SK-N-SH treated with all-trans-retinoic acid at 6 μM for 48 hours (cell line): ENCODE data around the gene CCDC78.

Experiments used
- ATAC-seq: fragments of 200-7000 bp; cut with Tn5 transposase; 3 replicates; pipeline ENCODE4 v1.9.1; 2020; ENCODE audit warnings: mild to moderate bottlenecking, moderate library complexity
- ARNTL ChIP-seq: fragments of 450-650 bp; formaldehyde crosslinking; IDR thresholded peaks from 2 replicates; pipeline ENCODE4 v1.5.0; 2020; ENCODE audit warnings: low read depth, mild to moderate bottlenecking, moderate library complexity, borderline replicate concordance
- BACH2 ChIP-seq: fragments of 250-450 bp; sonication (Bioruptor Pico); IDR thresholded peaks from 2 replicates; pipeline ENCODE4 v1.9.0; 2021; ENCODE audit warnings: mild to moderate bottlenecking, borderline replicate concordance
- CREB5 ChIP-seq: fragments of 250-450 bp; sonication (Bioruptor Pico); IDR thresholded peaks from 2 replicates; pipeline ENCODE4 v1.5.1; 2020; ENCODE audit warnings: low read depth, mild to moderate bottlenecking, moderate library complexity
- GLIS3 ChIP-seq: fragments of 250-450 bp; sonication (Bioruptor Pico); IDR thresholded peaks from 2 replicates; pipeline ENCODE4 v1.5.0; 2020; ENCODE audit warnings: mild to moderate bottlenecking, moderate library complexity
- OSR1 ChIP-seq: fragments of 250-450 bp; sonication (Bioruptor Pico); IDR thresholded peaks from 2 replicates; pipeline ENCODE4 v1.8.0; 2022; ENCODE audit warnings: moderate library complexity, mild to moderate bottlenecking, inconsistent platforms
- PATZ1 ChIP-seq: fragments of 250-450 bp; sonication (Bioruptor Pico); IDR thresholded peaks from 2 replicates; pipeline ENCODE4 v1.8.0; 2020; ENCODE audit warnings: mild to moderate bottlenecking, moderate library complexity, borderline replicate concordance
- PPARA ChIP-seq: fragments of 250-450 bp; sonication (Bioruptor Pico); IDR thresholded peaks from 2 replicates; pipeline ENCODE4 v1.5.0; 2020; ENCODE audit warnings: mild to moderate bottlenecking, borderline replicate concordance
- RARB ChIP-seq: fragments of 250-450 bp; sonication (Bioruptor Pico); IDR thresholded peaks from 2 replicates; pipeline ENCODE4 v1.8.0; 2021; ENCODE audit warnings: mild to moderate bottlenecking, moderate library complexity
- TCF4 ChIP-seq: fragments of 250-450 bp; sonication (Bioruptor Pico); IDR thresholded peaks from 2 replicates; pipeline ENCODE4 v1.8.0; 2021; ENCODE audit warnings: mild to moderate bottlenecking, moderate library complexity, borderline replicate concordance
- TOX ChIP-seq: fragments of 250-450 bp; sonication (Bioruptor Pico); IDR thresholded peaks from 2 replicates; pipeline ENCODE4 v1.8.0; 2021; ENCODE audit warnings: mild to moderate bottlenecking, moderate library complexity, borderline replicate concordance
- ZC3H10 ChIP-seq: fragments of 250-450 bp; sonication (Bioruptor Pico); IDR thresholded peaks from 2 replicates; pipeline ENCODE4 v1.5.1; 2021; ENCODE audit warnings: mild to moderate bottlenecking, moderate library complexity
- ZFP3 ChIP-seq: fragments of 250-450 bp; sonication (Bioruptor Pico); IDR thresholded peaks from 2 replicates; pipeline ENCODE4 v1.5.0; 2020; ENCODE audit warnings: mild to moderate bottlenecking, moderate library complexity
- ZFP30 ChIP-seq: fragments of 450-650 bp; formaldehyde crosslinking; IDR thresholded peaks from 2 replicates; pipeline ENCODE4 v1.5.0; 2022; ENCODE audit warnings: mild to moderate bottlenecking, moderate library complexity
- ZNF565 ChIP-seq: fragments of 450-650 bp; formaldehyde crosslinking; conservative IDR thresholded peaks from 2 replicates; pipeline ENCODE4 v1.5.0; 2020; ENCODE audit warnings: low read depth, mild to moderate bottlenecking, moderate library complexity
- ZNF70 ChIP-seq: fragments of 450-650 bp; formaldehyde crosslinking; IDR thresholded peaks from 2 replicates; pipeline ENCODE4 v1.5.0; 2020; ENCODE audit warnings: mild to moderate bottlenecking, moderate library complexity
- ZNF8 ChIP-seq: fragments of 450-650 bp; formaldehyde crosslinking; IDR thresholded peaks from 2 replicates; pipeline ENCODE4 v1.5.0; 2020; ENCODE audit warnings: mild to moderate bottlenecking, moderate library complexity
- TF ChIP-seq, protein P1 (sequence below): fragments of 250-450 bp; sonication (Bioruptor Pico); IDR thresholded peaks from 2 replicates; pipeline ENCODE4 v1.5.1; 2021; ENCODE audit warnings: mild to moderate bottlenecking, moderate library complexity
- TF ChIP-seq, protein P2 (sequence below): fragments of 250-450 bp; sonication (Bioruptor Pico); IDR thresholded peaks from 2 replicates; pipeline ENCODE4 v1.8.0; 2021; ENCODE audit warnings: low read depth, mild to moderate bottlenecking, moderate library complexity, borderline replicate concordance
- TF ChIP-seq, protein P3 (sequence below): fragments of 250-450 bp; sonication (Bioruptor Pico); IDR thresholded peaks from 2 replicates; pipeline ENCODE4 v1.5.0; 2020; ENCODE audit warnings: mild to moderate bottlenecking, moderate library complexity

The CCDC78 gene

DNA sequence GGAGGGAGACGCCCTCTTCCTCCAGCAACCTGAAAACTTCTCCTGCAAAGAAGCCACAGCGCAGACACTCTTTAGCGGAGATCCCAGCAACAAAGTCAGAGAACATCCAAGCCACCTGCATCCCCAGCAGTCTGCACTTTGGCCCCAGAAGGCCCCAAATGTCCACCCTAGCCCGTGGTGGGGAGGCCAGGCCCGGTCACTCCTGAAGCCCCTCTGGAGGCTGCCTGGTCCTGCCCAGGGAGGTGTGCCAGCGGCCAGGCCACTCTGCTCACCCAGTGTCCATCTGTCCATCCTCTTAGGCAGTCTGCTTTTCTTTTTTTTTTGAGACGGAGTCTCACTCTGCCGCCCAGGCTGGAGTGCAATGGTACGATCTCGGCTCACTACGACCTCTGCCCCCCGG is 6.1 kb upstream of the CCDC78 start:
- no peak for TF ChIP-seq CREB5 (CRISPR knock-in tag)
- TF ChIP-seq ZFP3 (CRISPR knock-in tag), result no peak
- TF ChIP-seq, protein P1, sequence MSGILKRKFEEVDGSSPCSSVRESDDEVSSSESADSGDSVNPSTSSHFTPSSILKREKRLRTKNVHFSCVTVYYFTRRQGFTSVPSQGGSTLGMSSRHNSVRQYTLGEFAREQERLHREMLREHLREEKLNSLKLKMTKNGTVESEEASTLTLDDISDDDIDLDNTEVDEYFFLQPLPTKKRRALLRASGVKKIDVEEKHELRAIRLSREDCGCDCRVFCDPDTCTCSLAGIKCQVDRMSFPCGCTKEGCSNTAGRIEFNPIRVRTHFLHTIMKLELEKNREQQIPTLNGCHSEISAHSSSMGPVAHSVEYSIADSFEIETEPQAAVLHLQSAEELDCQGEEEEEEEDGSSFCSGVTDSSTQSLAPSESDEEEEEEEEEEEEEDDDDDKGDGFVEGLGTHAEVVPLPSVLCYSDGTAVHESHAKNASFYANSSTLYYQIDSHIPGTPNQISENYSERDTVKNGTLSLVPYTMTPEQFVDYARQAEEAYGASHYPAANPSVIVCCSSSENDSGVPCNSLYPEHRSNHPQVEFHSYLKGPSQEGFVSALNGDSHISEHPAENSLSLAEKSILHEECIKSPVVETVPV (CRISPR knock-in tag), result no peak
- TF ChIP-seq, all 23 proteins: peak for 0
- ATAC-seq, result no peak

DNA sequence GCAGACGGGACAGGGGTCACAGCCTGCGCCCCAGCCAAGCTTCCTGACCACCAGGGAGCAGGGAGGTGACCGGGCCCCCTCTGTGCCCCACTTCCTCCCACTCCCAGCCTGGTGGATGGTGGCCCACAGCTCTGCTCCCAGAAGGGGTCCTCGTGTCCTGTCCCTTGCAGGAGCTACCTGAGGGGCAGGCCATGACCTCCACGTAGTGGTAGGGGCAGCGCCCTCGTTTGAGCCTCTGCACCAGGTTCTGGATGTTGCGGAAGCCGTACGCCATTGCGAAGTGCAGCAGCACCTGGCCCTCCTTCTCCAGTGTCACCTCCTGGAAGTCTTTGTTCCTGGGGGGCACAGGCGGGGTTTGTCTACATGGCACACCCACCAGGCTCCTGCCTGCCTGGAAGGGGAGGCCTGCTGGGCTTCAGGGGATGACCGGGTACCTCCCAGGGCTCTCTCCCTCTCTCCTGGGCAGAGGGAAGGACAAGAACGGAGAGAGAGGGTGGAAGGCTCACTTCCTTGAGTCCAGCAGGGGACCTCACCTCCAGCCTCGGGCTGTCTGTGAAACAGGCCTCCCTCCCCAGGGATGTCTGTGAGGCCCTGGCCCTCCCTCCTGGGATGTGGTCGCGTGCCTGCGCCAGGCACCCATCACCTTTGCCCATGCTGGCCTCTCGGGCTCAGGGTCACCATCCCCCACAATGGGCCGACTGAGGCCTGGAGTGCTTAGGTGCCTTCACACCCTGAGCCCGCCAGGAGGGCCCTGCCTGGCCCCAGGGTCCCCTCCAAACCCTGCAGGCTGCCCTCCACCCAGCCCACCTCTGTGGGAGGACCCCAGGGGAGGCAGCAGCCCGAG is 4.6 kb upstream of the CCDC78 start:
- ATAC-seq, result no peak
- TF ChIP-seq ARNTL (CRISPR knock-in tag) (no peak), PPARA (no peak), TOX (CRISPR knock-in tag) (no peak), ZC3H10 (CRISPR knock-in tag) (no peak), BACH2 (CRISPR knock-in tag) (no peak), TCF4 (no peak), RARB (no peak), ZNF8 (CRISPR knock-in tag) (no peak), ZNF565 (CRISPR knock-in tag) (no peak), OSR1 (CRISPR knock-in tag) (no peak), PATZ1 (no peak)
- TF ChIP-seq, protein P2, sequence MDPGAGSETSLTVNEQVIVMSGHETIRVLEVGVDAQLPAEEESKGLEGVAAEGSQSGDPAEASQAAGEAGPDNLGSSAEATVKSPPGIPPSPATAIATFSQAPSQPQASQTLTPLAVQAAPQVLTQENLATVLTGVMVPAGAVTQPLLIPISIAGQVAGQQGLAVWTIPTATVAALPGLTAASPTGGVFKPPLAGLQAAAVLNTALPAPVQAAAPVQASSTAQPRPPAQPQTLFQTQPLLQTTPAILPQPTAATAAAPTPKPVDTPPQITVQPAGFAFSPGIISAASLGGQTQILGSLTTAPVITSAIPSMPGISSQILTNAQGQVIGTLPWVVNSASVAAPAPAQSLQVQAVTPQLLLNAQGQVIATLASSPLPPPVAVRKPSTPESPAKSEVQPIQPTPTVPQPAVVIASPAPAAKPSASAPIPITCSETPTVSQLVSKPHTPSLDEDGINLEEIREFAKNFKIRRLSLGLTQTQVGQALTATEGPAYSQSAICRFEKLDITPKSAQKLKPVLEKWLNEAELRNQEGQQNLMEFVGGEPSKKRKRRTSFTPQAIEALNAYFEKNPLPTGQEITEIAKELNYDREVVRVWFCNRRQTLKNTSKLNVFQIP (CRISPR knock-in tag), result no peak

GRCh38 chr16:729768-730665 is 3.8 kb upstream of the CCDC78 start:
- TF ChIP-seq GLIS3 (CRISPR knock-in tag), result no peak
- 0 out of 2 replicates have a peak, but pooled peaks have one; percentile 26 for TF ChIP-seq ZNF565 (CRISPR knock-in tag)
- no peak for ATAC-seq

GRCh38 chr16:728890-729744 is 2.9 kb upstream of the CCDC78 start:
- TF ChIP-seq, protein P1 (CRISPR knock-in tag), result no peak
- TF ChIP-seq, protein P3, sequence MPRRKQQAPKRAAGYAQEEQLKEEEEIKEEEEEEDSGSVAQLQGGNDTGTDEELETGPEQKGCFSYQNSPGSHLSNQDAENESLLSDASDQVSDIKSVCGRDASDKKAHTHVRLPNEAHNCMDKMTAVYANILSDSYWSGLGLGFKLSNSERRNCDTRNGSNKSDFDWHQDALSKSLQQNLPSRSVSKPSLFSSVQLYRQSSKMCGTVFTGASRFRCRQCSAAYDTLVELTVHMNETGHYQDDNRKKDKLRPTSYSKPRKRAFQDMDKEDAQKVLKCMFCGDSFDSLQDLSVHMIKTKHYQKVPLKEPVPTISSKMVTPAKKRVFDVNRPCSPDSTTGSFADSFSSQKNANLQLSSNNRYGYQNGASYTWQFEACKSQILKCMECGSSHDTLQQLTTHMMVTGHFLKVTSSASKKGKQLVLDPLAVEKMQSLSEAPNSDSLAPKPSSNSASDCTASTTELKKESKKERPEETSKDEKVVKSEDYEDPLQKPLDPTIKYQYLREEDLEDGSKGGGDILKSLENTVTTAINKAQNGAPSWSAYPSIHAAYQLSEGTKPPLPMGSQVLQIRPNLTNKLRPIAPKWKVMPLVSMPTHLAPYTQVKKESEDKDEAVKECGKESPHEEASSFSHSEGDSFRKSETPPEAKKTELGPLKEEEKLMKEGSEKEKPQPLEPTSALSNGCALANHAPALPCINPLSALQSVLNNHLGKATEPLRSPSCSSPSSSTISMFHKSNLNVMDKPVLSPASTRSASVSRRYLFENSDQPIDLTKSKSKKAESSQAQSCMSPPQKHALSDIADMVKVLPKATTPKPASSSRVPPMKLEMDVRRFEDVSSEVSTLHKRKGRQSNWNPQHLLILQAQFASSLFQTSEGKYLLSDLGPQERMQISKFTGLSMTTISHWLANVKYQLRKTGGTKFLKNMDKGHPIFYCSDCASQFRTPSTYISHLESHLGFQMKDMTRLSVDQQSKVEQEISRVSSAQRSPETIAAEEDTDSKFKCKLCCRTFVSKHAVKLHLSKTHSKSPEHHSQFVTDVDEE (CRISPR knock-in tag), result no peak
- TF ChIP-seq ZFP30 (no peak), ZNF70 (CRISPR knock-in tag) (no peak), TOX (CRISPR knock-in tag) (no peak), RARB (no peak)
- ATAC-seq, result no peak
